Thyroid gland (tissue), 4 donors: ENCODE data around the gene C20orf173.

Source experiments
- CTCF ChIP-seq, 6 experiments: fragments of 200-600 bp in 3 of 6; fragments of 450-650 bp in 3 of 6; sonication (generic) in 3 of 6; IDR thresholded peaks; one replicate each; pipeline ENCODE4 v1.5.1; 2016 to 2019; ENCODE audit warnings: antibody characterized with exemption in 6 of 6, mild to moderate bottlenecking in 2 of 6, inconsistent platforms in 1 of 6, moderate library complexity in 1 of 6
- POLR2A ChIP-seq, 2 donors: fragments of 450-650 bp; IDR thresholded peaks; one replicate each; pipeline ENCODE4 v1.6.1; 2017; ENCODE audit warnings: antibody characterized with exemption in 2 of 2, mild to moderate bottlenecking in 2 of 2, moderate library complexity in 1 of 2

GRCh38 chr20:35490736-35491181 lies 38.7 kb downstream of the C20orf173 start:
- no peak for TF ChIP-seq CTCF (IDR thresholded peaks at IDR 0.05)
- TF ChIP-seq POLR2A (IDR thresholded peaks at IDR 0.05): no peak
